ENCODE data around the gene CHMP2A. TPM values are rescaled to one million over a fixed set of nuclear protein-coding genes. Genes with fewer than 3 reads are reported as not detected.

Gene CHMP2A
- total and polyA plus RNA-seq, 2 of the 13 experiments (the other 11 are each of a cell fraction or from before 2014, with no cell fraction given), result 49.7 to 55.0 TPM

GRCh38 chr19:58559275-58560006, 4.5 kb upstream of the CHMP2A start (continued):
- TF ChIP-seq, protein P1, sequence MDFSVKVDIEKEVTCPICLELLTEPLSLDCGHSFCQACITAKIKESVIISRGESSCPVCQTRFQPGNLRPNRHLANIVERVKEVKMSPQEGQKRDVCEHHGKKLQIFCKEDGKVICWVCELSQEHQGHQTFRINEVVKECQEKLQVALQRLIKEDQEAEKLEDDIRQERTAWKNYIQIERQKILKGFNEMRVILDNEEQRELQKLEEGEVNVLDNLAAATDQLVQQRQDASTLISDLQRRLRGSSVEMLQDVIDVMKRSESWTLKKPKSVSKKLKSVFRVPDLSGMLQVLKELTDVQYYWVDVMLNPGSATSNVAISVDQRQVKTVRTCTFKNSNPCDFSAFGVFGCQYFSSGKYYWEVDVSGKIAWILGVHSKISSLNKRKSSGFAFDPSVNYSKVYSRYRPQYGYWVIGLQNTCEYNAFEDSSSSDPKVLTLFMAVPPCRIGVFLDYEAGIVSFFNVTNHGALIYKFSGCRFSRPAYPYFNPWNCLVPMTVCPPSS (IDR thresholded peaks at IDR 0.05), result no peak
- TF ChIP-seq HOXA7 (CRISPR knock-in tag; IDR thresholded peaks at IDR 0.05), result no peak
- TF ChIP-seq ZSCAN25 (CRISPR knock-in tag; IDR thresholded peaks at IDR 0.05), result 0 out of 2 replicates have a peak, but pooled peaks have one; percentile 43
- no peak for TF ChIP-seq HMG20B (CRISPR knock-in tag; conservative IDR thresholded peaks at IDR 0.05)
- 0 out of 2 replicates have a peak, but pooled peaks have one; percentile 27 for TF ChIP-seq PAWR (CRISPR knock-in tag; IDR thresholded peaks at IDR 0.05; ENCODE audit: borderline replicate concordance)
- TF ChIP-seq, protein P2, sequence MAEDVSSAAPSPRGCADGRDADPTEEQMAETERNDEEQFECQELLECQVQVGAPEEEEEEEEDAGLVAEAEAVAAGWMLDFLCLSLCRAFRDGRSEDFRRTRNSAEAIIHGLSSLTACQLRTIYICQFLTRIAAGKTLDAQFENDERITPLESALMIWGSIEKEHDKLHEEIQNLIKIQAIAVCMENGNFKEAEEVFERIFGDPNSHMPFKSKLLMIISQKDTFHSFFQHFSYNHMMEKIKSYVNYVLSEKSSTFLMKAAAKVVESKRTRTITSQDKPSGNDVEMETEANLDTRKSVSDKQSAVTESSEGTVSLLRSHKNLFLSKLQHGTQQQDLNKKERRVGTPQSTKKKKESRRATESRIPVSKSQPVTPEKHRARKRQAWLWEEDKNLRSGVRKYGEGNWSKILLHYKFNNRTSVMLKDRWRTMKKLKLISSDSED (CRISPR knock-in tag; IDR thresholded peaks at IDR 0.05), result no peak
- peak; percentile 89 for TF ChIP-seq POLR2AphosphoS5 (IDR thresholded peaks at IDR 0.05; ENCODE audit: low read depth, low read length)
- no peak; the same call in 1 of the 2 replicates for TF ChIP-seq ZNF414 (CRISPR knock-in tag; IDR thresholded peaks at IDR 0.05)
- no peak for TF ChIP-seq ZNF367 (CRISPR knock-in tag; IDR thresholded peaks at IDR 0.05; ENCODE audit: borderline replicate concordance)
- peak; percentile 40 to 75; a peak in 3 of 4 replicates for TF ChIP-seq HMGXB4 (CRISPR knock-in tag; IDR thresholded peaks at IDR 0.05; ENCODE audit: borderline replicate concordance in 1 of 2, low read depth in 1 of 2)
- TF ChIP-seq, protein P3, sequence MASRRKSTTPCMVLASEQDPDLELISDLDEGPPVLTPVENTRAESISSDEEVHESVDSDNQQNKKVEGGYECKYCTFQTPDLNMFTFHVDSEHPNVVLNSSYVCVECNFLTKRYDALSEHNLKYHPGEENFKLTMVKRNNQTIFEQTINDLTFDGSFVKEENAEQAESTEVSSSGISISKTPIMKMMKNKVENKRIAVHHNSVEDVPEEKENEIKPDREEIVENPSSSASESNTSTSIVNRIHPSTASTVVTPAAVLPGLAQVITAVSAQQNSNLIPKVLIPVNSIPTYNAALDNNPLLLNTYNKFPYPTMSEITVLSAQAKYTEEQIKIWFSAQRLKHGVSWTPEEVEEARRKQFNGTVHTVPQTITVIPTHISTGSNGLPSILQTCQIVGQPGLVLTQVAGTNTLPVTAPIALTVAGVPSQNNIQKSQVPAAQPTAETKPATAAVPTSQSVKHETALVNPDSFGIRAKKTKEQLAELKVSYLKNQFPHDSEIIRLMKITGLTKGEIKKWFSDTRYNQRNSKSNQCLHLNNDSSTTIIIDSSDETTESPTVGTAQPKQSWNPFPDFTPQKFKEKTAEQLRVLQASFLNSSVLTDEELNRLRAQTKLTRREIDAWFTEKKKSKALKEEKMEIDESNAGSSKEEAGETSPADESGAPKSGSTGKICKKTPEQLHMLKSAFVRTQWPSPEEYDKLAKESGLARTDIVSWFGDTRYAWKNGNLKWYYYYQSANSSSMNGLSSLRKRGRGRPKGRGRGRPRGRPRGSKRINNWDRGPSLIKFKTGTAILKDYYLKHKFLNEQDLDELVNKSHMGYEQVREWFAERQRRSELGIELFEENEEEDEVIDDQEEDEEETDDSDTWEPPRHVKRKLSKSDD (CRISPR knock-in tag; IDR thresholded peaks at IDR 0.05; ENCODE audit: low read depth), result 0 out of 2 replicates have a peak, but pooled peaks have one; percentile 12
- peak; percentile 93 for TF ChIP-seq TFDP2 (CRISPR knock-in tag; IDR thresholded peaks at IDR 0.05)
- TF ChIP-seq FOXK2 (IDR thresholded peaks at IDR 0.05), result no peak
- TF ChIP-seq MAZ (IDR thresholded peaks at IDR 0.05; ENCODE audit: borderline replicate concordance, low read depth, low read length), result 0 out of 2 replicates have a peak, but pooled peaks have one; percentile 66
- peak; percentile 50; the same call in 1 of the 2 replicates for TF ChIP-seq MAZ (CRISPR knock-in tag; IDR thresholded peaks at IDR 0.05; ENCODE audit: low read depth)
- TF ChIP-seq, protein P4, sequence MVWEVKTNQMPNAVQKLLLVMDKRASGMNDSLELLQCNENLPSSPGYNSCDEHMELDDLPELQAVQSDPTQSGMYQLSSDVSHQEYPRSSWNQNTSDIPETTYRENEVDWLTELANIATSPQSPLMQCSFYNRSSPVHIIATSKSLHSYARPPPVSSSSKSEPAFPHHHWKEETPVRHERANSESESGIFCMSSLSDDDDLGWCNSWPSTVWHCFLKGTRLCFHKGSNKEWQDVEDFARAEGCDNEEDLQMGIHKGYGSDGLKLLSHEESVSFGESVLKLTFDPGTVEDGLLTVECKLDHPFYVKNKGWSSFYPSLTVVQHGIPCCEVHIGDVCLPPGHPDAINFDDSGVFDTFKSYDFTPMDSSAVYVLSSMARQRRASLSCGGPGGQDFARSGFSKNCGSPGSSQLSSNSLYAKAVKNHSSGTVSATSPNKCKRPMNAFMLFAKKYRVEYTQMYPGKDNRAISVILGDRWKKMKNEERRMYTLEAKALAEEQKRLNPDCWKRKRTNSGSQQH (CRISPR knock-in tag; IDR thresholded peaks at IDR 0.05; ENCODE audit: low read depth), result peak; percentile 42; the same call in 1 of the 2 replicates
- TF ChIP-seq TOE1 (CRISPR knock-in tag; IDR thresholded peaks at IDR 0.05), result no peak
